22Rv1 (cell line): ENCODE results near the gene MTMR2.

Experiments used
- ZFX ChIP-seq: fragments of 450-650 bp; IDR thresholded peaks from 2 replicates; pipeline ENCODE4 v1.6.1; 2017; ENCODE audit warnings: antibody characterized with exemption, borderline replicate concordance
- TF ChIP-seq, protein P1 (sequence below): fragments of 450-650 bp; IDR thresholded peaks from 2 replicates; pipeline ENCODE4 v1.5.1; 2017; ENCODE audit warnings: mild to moderate bottlenecking

DNA sequence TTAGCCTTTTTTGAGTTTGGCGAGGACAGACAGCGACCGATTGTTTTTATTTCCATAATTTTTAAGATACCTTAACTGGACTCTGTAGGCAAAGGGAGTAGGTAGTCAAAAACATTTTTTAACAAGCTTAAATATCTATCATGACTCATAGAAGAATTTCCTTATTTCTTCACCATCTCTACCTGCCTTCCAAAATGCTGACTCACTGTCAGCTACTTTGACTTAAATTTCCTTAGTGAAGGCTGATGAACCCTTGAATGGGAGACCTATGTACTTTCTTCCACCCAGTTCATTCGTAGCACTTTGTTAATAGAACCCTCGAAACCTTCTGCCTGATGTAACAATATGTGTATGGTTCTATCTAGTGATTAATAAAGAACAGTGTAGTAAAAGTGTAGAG lies 1.1 kb upstream of the MTMR2 start:
- TF ChIP-seq, protein P1, sequence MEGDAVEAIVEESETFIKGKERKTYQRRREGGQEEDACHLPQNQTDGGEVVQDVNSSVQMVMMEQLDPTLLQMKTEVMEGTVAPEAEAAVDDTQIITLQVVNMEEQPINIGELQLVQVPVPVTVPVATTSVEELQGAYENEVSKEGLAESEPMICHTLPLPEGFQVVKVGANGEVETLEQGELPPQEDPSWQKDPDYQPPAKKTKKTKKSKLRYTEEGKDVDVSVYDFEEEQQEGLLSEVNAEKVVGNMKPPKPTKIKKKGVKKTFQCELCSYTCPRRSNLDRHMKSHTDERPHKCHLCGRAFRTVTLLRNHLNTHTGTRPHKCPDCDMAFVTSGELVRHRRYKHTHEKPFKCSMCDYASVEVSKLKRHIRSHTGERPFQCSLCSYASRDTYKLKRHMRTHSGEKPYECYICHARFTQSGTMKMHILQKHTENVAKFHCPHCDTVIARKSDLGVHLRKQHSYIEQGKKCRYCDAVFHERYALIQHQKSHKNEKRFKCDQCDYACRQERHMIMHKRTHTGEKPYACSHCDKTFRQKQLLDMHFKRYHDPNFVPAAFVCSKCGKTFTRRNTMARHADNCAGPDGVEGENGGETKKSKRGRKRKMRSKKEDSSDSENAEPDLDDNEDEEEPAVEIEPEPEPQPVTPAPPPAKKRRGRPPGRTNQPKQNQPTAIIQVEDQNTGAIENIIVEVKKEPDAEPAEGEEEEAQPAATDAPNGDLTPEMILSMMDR: no peak
- no peak for TF ChIP-seq ZFX
